ENCODE measurements around the gene SCLY.

DNA sequence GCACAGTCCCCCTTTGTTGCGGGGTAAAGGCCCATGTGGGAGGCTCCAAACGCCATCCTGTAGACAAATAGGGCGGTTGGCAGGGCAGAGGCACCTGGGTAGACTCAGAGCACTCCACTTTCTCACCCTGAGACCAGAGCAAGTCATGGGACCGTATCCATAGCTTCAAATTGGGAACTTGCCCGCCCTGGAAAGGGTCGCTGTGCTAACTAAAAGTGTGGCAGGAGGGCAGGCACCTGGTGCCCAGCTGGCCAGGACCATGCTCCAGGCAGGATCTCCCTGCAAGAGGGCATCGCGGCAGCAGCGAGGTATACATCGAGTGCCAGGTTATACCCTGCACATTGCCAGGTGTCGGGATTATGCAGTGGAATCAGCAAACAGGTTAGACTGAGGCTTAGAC lies 20.8 kb upstream of the SCLY start:
- TF ChIP-seq POLR2A (IDR thresholded peaks at IDR 0.05; ENCODE audit: low read depth, low read length) (no peak), POLR2AphosphoS5 (IDR thresholded peaks at IDR 0.05; ENCODE audit: low read depth, low read length) (no peak), TAF1 (IDR thresholded peaks at IDR 0.05; ENCODE audit: low read depth, low read length) (no peak), SPI1 (IDR thresholded peaks at IDR 0.05; ENCODE audit: low read depth, low read length) (no peak), POU2F2 (IDR thresholded peaks at IDR 0.05; ENCODE audit: low read depth, low read length) (no peak), PAX5 (IDR thresholded peaks at IDR 0.05; ENCODE audit: insufficient read depth, low read length, severe bottlenecking) (no peak)
